ENCODE results near the gene SLC39A7.

The SLC39A7 gene, protein sequence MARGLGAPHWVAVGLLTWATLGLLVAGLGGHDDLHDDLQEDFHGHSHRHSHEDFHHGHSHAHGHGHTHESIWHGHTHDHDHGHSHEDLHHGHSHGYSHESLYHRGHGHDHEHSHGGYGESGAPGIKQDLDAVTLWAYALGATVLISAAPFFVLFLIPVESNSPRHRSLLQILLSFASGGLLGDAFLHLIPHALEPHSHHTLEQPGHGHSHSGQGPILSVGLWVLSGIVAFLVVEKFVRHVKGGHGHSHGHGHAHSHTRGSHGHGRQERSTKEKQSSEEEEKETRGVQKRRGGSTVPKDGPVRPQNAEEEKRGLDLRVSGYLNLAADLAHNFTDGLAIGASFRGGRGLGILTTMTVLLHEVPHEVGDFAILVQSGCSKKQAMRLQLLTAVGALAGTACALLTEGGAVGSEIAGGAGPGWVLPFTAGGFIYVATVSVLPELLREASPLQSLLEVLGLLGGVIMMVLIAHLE

DNA sequence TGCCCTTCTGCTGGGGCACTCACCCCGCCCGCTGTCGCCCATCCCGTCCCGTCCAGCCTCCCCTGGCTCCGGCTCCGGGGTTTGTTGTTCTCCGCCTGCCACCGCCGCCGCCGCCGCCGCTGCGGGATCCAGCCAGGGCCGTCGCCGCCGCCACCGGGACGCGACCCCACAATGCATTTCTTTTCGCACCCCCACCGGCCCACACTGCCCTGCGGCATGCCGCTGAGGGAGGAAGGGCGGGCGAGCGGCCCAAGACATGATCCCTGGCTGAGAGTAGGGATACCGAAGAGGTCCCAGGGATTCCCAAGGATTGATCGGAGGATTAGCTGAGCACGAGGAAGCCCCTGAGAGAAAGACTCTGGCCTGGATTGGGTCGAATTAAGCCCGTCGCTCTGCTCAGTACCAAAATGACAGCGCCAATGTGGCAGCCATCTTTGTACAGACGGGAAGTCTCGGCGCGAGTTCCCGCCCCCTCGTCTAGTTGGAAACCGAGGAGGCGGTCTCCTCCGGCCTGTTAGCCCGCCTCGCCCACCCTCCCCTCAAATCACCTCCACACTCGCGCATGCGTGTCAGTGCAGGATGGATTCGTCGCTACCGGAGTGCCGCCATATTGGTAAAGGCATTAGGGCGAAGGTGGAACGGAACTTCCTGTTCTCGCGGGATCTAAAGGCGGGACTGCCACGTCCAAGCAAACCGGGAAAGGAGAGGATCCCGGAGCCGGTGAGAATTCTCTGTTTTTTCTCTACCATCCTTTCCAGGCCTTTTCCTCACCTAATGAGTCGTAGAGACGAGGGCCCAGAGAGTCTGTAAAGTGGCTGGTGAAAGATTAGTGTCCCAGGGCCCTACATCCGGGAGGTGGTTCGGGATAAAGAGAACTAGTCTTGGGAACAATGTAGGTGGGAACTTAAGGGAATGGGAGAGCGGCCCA is at the start of gene SLC39A7, which contains the start of gene RXRB:
Gene SLC39A7, plus strand, starts transcription at position 649 of the 928 bp plus-strand sequence. CDS start 379 bp downstream, outside the sequence.
Gene RXRB, minus strand, starts transcription at position 447 of the 928 bp plus-strand sequence. Its CDS starts 189 bp downstream, at position 258.
- peak; percentile 98 to 99 for DNase-seq (ENCODE audit: low read depth in 2 of 2)

DNA sequence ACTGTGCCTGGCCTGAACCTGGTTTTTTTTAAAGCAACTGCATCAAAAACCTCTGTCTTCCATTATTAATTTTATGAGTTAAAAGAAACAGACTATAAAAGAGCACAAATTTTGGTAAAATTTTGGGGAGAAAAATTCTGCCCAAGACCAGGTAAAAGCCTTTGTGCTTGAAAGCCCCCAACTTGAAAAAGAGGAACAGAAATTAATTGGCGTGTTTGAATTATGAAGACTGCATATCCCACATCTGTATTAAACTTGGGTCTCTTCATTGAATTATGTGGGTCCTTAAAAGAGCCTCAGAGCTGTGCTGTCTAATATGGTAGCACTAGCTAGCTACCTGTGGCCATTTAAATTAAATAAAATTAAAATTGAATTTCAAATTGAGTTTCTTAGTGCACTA is 49.6 kb upstream of the SLC39A7 start:
- no peak for DNase-seq (ENCODE audit: low read depth in 2 of 2)

DNA sequence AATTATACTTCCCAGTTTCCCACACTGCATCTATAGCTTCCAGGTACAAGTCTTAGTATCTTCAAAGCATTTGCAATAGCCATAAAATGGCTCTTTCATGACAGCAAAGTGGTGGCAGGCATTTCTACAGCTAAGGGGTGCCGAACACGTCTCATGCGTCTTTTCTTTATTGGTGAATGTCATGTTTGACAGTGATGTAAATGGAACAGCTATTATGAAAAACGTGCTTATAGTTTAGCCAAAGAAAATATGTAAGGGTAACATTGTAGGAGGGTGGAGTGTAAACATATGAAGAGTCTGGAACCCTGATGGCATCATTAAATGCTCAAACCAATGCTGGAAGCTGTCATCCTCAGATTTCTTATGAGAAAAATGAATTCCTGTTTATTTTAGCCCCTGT is 46.3 kb upstream of the SLC39A7 start:
- no peak for DNase-seq (ENCODE audit: low read depth in 2 of 2)

DNA sequence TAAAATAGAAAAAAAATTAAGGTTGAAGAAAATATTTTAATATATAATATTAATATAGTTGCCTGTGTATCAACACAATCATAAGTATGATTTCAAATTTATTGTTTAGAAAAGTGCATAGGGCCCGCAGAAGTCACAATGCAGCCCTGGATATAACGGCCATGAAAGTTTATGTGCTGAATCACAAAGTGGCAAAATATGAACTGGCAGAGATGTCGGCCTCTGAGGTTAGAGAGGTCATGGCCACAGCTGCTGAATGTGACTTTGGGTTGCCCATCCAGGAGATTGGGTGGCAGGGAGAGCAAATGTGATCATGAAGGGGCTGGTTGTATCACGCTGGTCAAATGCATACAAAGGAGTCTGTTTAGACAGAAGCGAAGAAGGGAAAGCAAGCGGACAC is 44.1 kb upstream of the SLC39A7 start:
- DNase-seq (ENCODE audit: low read depth in 2 of 2), result no peak

DNA sequence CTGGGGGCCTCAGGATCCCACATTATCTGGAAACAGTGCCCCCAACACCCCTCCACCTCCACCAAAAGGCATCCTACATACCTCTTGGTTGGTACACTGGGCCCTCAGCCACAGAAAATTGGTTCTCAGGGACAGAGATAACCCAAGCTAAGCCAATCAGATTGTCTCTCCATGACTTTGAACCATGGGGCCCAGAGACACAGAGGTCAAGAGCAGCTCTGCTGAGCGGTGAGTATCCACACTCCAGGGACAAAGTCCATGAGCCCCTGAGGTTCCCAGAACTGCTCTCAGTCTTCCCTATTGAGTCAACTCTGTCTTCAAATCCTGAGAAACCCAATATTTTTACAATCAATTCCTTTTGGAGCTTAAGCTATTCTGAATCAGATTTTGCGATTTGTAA is 43.7 kb upstream of the SLC39A7 start:
- DNase-seq (ENCODE audit: low read depth in 2 of 2), result no peak

DNA sequence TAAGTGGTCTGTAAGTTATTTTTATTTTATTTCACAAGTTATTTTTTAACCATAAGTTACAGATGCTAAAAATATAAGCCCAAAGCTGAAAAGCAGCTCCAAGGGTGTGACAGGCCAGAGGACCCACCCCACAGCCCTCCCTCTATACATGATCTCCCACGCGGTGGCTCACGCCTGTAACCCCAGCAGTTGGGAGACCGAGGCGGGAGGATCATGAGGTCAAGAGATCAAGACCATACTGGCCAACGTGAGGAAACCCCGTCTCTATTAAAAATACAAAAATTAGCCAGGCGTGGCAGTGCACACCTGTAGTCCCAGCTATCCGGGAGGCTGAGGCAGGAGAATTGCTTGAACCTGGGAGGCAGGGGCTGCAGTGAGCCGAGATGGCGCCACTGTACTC is 40.6 kb upstream of the SLC39A7 start:
- no peak for DNase-seq (ENCODE audit: low read depth in 2 of 2)

DNA sequence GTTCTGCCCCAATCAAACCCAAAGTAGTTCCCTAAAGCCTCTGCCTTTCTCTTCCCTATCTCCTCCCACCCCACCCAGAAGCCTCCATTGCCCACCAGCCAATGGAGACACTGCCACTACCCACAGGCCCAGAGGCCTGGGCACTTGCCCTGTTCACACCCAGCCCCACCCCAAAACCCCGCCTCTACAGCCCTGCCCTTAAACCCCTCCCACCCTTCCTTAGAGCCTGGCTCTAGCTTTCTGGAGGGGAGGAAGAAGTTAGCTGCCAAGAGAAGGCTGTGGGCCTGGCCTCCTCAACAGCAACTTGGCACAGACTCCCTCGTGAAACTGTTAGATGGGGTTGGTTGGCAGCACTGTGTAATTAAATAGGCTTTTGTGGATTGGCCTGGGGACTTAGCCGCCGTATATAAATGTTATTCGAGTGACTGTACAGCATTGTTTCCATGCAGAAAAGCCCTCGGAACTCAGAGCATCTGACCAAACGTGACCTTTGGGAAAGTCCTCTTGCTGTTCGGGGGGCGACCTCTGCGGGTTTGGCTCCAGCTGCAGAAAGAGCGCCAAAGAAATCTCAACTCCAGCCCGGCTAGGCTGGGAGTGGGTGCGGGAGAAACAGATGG is 39.8 kb upstream of the SLC39A7 start:
- no peak for DNase-seq (ENCODE audit: low read depth in 2 of 2)

DNA sequence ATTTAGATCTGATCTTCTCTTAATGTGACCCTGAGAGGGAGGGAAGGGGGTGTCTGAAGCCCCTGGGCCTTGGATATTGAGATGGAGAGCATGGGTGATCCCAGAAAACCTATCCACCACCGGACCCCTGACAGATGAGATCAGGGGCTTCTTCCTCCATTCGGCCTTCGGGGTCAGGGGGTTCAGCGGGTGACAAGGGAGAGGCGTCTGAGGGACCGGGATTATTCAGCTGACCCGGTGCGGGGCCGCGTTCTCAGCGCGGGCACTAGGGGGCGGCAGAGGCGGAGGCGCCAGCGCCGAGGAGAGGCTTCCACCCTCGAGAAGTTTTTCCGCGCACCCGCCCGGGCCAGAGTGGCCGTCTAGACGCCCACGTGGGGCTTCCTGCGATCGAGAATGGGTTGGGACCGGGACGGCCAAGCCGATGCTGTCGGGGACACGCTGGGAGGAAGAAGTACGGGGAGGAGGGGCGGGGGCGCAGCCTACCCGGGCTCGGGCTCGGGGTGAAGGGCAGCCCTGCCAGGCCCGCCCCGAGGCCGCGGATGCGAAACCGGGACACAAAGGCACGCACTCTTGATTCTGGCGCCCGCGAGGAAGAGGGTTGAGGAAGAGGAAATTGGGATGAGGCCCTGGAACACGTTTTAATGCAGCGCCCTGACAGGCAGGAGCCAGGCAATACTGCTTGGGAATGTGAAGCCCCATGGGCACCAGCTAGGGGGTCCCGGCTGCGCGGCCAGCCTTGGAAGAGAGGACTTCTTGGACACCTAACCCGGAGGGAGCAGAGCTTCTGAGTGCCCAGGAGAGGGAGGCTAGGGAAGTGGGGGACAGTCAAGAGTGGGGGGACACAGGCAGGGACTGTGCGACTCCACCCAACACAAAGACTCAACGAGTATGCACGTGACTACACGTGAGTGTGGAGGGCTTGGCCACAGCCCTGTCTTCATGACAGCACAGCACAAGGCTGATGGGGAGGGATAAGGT is 39.0 kb upstream of the SLC39A7 start:
- DNase-seq (ENCODE audit: low read depth in 2 of 2), result peak; percentile 62 to 80

DNA sequence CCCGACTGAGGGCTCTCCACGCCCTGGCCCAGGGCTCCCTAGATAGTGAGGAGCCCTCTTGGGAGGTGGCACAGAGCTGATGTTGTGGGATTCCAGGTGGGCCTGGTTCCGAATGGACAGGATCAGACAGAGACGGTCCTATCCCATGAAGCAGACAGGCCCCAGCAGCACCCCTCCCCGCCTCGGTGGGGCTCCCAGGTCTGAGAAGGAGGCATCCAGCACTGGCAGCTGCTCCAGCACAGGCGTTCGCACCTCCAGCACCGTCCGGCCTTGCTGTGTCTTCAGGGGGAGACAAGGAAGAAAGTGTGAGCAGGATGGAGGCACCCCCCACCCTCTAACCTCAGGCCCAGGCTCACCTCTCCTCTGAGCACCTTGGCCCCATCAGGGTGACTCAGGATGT is 37.1 kb upstream of the SLC39A7 start:
- DNase-seq (ENCODE audit: low read depth in 2 of 2), result no peak

DNA sequence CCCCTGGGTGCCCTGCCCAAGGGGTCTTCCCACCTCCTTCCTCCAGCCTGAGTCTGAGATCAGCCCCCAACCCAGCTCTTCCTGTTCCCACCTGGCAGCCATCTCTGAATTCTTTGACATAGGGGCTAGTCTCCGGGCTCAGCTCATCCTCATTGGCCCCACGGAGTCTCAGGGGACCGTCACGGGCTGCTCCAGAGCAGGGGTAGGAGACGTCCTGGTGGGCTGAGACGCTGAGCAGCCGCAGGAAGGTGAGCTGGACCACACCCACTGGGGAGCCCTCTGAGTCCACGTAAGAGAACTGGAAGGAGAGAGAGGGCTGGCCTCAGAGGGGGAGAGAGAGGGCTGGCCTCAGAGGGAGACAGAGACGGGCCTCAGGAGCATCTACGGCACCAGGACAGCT is 36.5 kb upstream of the SLC39A7 start:
- no peak for DNase-seq (ENCODE audit: low read depth in 2 of 2)

DNA sequence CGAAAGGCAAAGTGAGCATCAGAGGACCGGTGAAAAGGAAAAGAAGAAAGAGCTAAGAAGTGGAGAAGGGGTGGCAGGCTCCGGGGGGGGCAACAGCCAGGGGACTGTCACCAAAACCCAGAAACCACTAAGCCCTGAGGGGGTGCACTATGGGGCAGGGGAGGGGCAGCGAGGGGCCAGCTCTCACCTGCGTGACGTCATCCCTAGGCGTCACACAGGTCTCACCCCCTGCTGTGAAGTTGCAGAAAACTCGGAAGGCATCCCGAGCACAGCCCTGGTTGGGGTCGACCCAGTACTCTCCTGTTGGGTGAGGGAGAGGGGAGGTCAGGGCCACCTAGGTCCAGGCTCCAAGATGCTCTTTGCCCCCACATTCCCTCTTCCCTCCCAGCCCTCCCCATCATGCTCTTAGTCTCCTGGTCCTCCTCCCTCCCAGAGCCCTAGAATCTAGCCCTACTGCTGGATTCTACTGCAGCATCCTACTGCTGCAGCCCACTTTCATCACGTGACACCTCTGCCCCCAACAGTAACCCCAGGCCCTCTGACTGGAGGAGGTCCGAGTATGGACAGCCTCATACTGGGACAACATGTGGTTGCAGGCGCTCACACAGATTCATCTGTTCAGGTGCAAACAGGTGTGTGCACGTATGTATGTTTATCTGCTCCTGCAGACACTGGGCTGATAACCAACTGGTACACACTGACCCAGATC is 35.8 kb upstream of the SLC39A7 start:
- no peak for DNase-seq (ENCODE audit: low read depth in 2 of 2)

DNA sequence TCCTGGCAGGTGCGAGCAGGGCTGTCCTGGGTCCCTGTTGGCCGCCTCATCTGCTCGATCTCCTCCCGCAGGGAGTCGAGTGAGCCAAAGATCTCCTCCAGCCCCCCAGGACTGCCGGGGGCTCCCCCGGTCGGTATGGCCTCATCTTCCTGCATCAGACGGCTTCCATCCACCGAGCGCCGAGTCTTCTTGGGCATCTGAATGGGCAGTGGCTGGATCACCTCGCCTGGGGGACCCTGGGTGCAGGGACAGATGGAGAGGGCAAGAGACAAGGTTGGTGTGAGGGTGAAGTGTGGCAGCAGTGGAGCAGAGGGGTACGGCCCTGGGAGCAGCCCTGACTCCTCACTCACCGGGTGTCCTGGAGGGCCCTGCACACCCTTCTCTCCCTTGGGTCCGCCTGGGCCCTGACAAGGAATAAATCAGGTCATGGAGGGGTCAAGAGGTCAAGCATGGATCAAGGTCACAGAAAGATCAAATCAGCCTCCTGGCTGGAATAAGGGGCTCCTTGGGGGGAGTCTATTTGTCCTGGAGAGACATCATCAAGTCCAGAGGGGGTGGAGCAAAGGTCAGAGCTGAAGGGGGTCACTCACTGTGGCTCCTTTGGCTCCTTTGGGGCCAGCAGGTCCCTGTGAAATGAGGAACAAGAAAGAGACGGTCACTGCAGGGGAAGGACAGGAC is 34.9 kb upstream of the SLC39A7 start:
- no peak for DNase-seq (ENCODE audit: low read depth in 2 of 2)

DNA sequence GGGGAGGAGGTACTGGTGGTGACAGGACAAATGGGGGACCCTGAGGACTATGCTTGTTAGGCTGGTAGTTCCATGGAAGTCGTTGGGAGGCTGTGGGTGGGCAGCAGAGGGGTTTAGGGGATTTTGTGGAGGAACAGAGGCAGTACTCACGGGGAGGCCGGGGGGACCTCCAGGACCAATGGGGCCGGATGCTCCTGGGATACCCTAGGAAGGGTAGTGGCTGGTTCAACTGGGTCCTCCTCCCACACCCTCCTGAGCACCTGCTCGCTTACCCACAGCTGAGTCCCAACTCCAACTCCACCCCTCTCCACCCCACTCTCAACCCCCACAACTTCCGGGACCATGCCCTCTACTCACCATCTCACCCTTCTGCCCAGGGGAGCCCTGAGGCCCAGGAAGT is 34.3 kb upstream of the SLC39A7 start:
- no peak for DNase-seq (ENCODE audit: low read depth in 2 of 2)

DNA sequence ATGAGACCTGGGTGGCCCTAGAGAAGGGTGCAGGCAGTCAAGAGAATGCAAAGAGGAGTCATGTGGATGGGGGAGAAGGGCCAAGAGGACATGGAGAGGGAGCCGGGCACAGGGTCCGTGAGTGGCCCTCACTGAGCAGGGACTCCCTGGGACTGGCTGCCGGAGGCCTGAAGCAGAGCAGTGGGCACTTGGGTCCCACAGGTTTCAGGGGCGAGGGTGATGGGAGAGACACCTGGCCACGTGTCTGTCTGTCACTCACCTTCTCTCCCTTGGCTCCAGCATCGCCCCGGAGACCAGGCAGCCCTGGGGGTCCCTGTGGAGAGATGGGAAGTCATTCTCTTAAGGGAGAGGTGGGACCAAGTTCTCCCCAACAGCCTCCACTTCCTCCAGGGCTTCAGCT is 33.9 kb upstream of the SLC39A7 start:
- DNase-seq (ENCODE audit: low read depth in 2 of 2), result no peak

DNA sequence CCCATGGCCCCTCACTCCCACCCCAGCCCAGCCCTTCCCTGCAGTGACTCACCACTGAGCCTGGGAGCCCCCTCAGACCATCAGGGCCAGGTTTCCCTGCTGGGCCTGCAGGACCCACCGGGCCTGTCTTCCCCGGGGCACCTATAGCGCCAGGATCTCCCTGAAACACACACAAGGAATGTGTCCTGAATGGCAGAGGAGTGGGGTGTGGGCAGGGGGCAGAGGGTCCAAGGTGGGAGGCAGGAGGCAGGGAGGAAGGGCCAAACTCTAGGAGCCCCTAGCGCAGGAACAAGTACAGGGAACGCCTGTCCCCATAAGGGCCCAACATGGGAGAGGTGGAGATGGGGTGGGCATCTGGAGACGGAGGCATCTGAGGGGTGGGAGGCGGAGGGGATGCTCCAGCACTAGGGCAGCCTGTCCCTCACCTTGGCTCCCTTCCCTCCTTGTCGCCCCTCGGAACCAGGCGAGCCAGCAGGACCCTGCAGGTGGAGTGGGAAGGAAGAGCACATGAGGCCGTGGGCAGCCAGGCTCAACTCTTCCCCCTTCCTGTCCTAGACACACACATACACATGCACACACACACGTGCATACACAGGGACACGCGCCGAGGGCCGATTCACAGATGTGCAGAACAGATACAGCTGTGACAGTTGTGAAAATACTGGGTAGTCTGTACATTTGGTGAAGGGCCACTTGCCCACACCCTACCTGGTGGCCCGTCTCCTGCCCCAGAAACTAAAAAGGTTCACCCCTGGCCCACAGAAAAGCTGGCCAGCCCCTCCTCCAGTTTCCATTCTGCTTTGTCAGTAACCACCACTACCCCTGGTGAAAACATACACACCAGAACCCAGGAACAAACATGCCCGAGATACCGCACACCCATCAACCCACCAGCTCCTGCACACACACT is 33.0 kb upstream of the SLC39A7 start:
- no peak for DNase-seq (ENCODE audit: low read depth in 2 of 2)

DNA sequence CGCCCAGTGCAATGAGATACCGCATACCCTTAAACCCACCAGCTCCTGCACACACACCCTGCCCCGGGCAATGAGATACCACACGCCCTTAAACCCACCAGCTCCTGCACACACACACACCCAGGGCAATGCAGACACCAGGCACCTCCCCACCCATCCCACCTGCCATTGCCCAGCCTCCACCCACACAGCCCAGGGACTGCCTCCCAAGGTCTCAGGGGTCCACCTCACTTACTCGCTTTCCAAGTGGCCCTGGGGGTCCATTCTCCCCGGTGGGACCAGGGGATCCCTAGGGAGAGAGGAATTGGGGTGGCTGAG is 32.4 kb upstream of the SLC39A7 start:
- DNase-seq (ENCODE audit: low read depth in 2 of 2), result no peak

DNA sequence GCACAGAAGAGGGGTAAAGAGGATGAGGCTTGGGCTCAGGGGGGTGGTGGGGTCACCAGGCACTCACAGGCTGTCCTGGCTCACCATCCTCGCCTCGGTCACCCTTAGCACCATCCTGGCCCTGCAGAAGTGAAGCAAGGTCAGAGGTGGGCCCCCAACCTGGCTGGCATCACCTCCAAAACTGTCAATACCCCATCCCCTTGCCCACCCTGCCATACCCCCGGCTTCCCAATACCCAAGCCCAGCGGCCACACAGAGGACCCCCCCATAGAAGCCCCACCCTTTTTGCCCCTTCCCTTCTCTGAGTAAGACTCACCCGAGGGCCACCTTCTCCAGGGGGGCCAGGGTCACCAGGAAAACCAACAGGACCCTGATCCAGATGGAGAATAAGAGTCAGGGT is 32.0 kb upstream of the SLC39A7 start:
- DNase-seq (ENCODE audit: low read depth in 2 of 2), result no peak

DNA sequence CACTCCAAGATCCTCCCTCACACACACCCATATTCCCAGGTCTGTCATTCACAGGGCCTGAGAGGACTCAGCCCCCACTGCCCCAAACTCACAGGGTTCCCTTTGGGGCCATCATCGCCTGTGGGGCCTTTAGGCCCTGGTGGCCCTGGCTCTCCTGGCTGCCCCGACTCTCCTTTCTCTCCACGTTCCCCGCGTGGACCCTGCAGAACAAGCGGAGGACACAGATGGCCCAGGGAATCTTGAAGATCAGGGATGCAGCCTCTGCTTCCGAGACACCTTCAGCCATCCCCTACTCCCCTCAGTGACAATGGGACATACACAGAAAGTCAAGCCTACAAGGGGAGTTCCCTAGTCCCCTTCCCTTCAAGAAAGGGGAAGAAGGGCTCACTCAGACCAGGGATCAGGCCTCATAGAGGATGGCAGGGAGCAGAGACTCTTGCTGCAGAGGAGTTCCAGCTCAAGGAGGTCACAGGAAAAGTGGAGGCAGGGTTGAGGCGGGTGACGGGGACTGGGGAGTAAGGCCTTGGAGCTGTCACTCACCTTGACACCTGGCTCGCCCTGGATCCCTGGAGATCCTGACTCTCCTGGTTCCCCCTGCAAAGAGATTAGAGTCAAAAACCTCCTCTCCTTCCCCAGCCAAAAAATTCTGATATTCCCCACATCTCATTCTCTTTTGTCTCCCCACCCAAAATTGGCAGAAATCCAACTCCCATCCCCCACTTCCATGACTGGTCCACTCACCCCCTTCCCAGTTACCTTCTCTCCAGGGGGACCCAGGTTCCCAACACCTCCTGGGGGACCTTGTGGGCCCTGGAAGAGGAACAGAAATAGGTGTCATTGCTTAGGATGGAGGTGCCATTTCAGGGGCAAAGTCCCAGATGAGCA is 31.1 kb upstream of the SLC39A7 start:
- DNase-seq (ENCODE audit: low read depth in 2 of 2), result no peak
